OCI-LY7 (cell line): ENCODE results near the gene DUSP22.

Source experiments
- EZH2phosphoT487 ChIP-seq: fragments of 200-600 bp; sonication (generic); IDR thresholded peaks from 2 replicates; pipeline ENCODE4 v1.6.1; 2018; ENCODE audit warnings: low read depth, borderline replicate concordance, mild to moderate bottlenecking, mixed run types, antibody characterized with exemption, low read length, moderate library complexity, mixed read lengths
- TF ChIP-seq, protein P1 (sequence below): fragments of 200-600 bp; sonication (generic); conservative IDR thresholded peaks from 2 replicates; pipeline ENCODE4 v1.5.1; 2014; ENCODE audit warnings: mild to moderate bottlenecking, antibody characterized with exemption, low read length, moderate library complexity, mixed read lengths

DNA sequence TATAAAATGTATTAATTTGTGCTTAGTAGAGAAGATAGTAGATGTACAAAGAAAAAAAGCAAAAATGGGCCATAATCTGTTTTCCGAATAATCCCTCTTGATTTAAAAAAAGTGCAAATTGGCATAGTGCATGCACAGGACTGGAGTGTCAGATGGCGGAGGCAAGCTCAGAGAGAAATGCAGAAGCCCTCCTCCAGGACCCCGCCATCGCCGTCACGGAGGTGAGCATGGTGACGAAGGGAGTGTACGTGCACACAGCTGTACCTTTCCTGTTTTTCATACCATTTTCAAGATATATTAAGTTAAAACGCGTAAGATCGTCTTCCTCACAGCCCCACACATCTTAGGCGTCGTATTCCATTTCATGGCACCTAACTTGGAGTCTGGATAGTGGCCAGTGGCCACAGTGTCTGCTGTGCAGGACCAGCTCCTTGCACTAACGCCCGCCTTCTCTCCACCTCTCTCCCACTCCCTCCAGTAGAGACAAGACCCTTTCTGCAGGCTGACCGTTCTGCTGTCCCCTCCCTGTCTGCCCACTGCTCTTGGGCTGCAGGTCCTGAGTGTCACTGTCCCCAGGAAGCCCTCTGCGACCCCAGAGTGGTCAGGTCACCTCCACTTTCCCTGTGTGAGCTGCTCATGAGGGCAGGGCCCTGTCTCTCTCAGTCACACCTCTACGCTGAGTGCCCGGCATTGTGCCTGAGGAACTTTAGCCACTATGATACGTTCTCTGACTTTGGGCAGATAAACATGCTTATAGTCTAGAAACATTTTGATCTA, 9.8 kb downstream of the DUSP22 start:
- TF ChIP-seq, protein P1, sequence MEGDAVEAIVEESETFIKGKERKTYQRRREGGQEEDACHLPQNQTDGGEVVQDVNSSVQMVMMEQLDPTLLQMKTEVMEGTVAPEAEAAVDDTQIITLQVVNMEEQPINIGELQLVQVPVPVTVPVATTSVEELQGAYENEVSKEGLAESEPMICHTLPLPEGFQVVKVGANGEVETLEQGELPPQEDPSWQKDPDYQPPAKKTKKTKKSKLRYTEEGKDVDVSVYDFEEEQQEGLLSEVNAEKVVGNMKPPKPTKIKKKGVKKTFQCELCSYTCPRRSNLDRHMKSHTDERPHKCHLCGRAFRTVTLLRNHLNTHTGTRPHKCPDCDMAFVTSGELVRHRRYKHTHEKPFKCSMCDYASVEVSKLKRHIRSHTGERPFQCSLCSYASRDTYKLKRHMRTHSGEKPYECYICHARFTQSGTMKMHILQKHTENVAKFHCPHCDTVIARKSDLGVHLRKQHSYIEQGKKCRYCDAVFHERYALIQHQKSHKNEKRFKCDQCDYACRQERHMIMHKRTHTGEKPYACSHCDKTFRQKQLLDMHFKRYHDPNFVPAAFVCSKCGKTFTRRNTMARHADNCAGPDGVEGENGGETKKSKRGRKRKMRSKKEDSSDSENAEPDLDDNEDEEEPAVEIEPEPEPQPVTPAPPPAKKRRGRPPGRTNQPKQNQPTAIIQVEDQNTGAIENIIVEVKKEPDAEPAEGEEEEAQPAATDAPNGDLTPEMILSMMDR, result no peak
- no peak for TF ChIP-seq EZH2phosphoT487
